ENCODE results near the gene IFNA13.
"Not testable (repeated sequence)": the region's sequence is repeated elsewhere in the genome, so short reads cannot be mapped to it uniquely, and the experiment has no call there.

IFNA13 gene

GRCh38 chr9:21398955-21399489 is 31.2 kb upstream of the IFNA13 start:
- Histone ChIP-seq H3K9me3 (ENCODE audit: control insufficient read depth in 2 of 2, low read length in 2 of 2) (no peaks in the 10 kb centered on the region), H3K4me3 (ENCODE audit: low read length in 2 of 2) (no peak overlapping the region), H3K27me3 (ENCODE audit: control insufficient read depth in 1 of 2, insufficient read depth in 2 of 2, low read length in 2 of 2) (peaks cover 20 to 32% of the 10 kb centered on the region in 2 donors), H3K9ac (ENCODE audit: low read length in 2 of 2) (no peak overlapping the region), H3K27ac (ENCODE audit: low read length) (no peak overlapping the region), H3K36me3 (ENCODE audit: control insufficient read depth in 2 of 2, insufficient read depth in 2 of 2, low read length in 2 of 2) (no peaks in the 10 kb centered on the region), H3K4me1 (ENCODE audit: control insufficient read depth, insufficient read depth, low read length) (peaks cover 6% of the 10 kb centered on the region)

GRCh38 chr9:21395778-21396717 is 28.2 kb upstream of the IFNA13 start:
- Histone ChIP-seq H3K4me1 (ENCODE audit: control insufficient read depth, insufficient read depth, low read length) (peaks cover 6% of the 10 kb centered on the region), H3K27ac (ENCODE audit: low read length) (no peak overlapping the region), H3K27me3 (ENCODE audit: control insufficient read depth in 1 of 2, insufficient read depth in 2 of 2, low read length in 2 of 2) (peaks cover 10 to 20% of the 10 kb centered on the region in 2 donors), H3K36me3 (ENCODE audit: control insufficient read depth in 2 of 2, insufficient read depth in 2 of 2, low read length in 2 of 2) (no peaks in the 10 kb centered on the region), H3K4me3 (ENCODE audit: low read length in 2 of 2) (peak overlapping the region; percentile 63 to 73), H3K9me3 (ENCODE audit: control insufficient read depth in 2 of 2, low read length in 2 of 2) (no peaks in the 10 kb centered on the region), H3K9ac (ENCODE audit: low read length in 2 of 2) (peak overlapping the region in 1 of 2 donors; percentile 31)

GRCh38 chr9:21392270-21392669 is 24.4 kb upstream of the IFNA13 start:
- peaks cover 6% of the 10 kb centered on the region for H3K4me1 ChIP-seq (ENCODE audit: control insufficient read depth, insufficient read depth, low read length)
- no peak overlapping the region for H3K27ac ChIP-seq (ENCODE audit: low read length)
- no peak overlapping the region for H3K4me3 ChIP-seq (ENCODE audit: low read length in 2 of 2)
- H3K9ac ChIP-seq (ENCODE audit: low read length in 2 of 2): no peak overlapping the region
- no peaks in the 10 kb centered on the region for H3K36me3 ChIP-seq (ENCODE audit: control insufficient read depth in 2 of 2, insufficient read depth in 2 of 2, low read length in 2 of 2)
- no peaks in the 10 kb centered on the region for H3K9me3 ChIP-seq (ENCODE audit: control insufficient read depth in 2 of 2, low read length in 2 of 2)
- peaks cover 6 to 19% of the 10 kb centered on the region in 2 donors for H3K27me3 ChIP-seq (ENCODE audit: control insufficient read depth in 1 of 2, insufficient read depth in 2 of 2, low read length in 2 of 2)

- H3K4me3 ChIP-seq (ENCODE audit: low read length in 2 of 2): no peak within 1 kb of the TSS
- H3K36me3 ChIP-seq (ENCODE audit: control insufficient read depth in 2 of 2, insufficient read depth in 2 of 2, low read length in 2 of 2): no peaks in the 10 kb centered on the region
- H3K9ac ChIP-seq (ENCODE audit: low read length in 2 of 2): no peak within 1 kb of the TSS
- H3K27ac ChIP-seq (ENCODE audit: low read length): no peak within 1 kb of the TSS
- no peaks in the 10 kb centered on the region for H3K4me1 ChIP-seq (ENCODE audit: control insufficient read depth, insufficient read depth, low read length)
- no peaks in the 10 kb centered on the region for H3K9me3 ChIP-seq (ENCODE audit: control insufficient read depth in 2 of 2, low read length in 2 of 2)
- H3K27me3 ChIP-seq (ENCODE audit: control insufficient read depth in 1 of 2, insufficient read depth in 2 of 2, low read length in 2 of 2): peaks cover 3 to 4% of the 10 kb centered on the region in 2 donors
These were observed 17.3 kb upstream of the IFNA13 start, which contains the start of gene IFNA2 for GRCh38 chr9:21385131-21385670. Gene IFNA2 (minus strand): TSS chr9:21385398. CDS start chr9:21385329, 69 bp downstream.

- Histone ChIP-seq H3K36me3 (ENCODE audit: control insufficient read depth in 2 of 2, insufficient read depth in 2 of 2, low read length in 2 of 2) (no peaks in the 10 kb centered on the region), H3K4me3 (ENCODE audit: low read length in 2 of 2) (no peak overlapping the region), H3K9ac (ENCODE audit: low read length in 2 of 2) (no peak overlapping the region), H3K27me3 (ENCODE audit: control insufficient read depth in 1 of 2, insufficient read depth in 2 of 2, low read length in 2 of 2) (peaks cover 3 to 4% of the 10 kb centered on the region in 2 donors), H3K27ac (ENCODE audit: low read length) (no peak overlapping the region), H3K9me3 (ENCODE audit: control insufficient read depth in 2 of 2, low read length in 2 of 2) (no peaks in the 10 kb centered on the region), H3K4me1 (ENCODE audit: control insufficient read depth, insufficient read depth, low read length) (no peaks in the 10 kb centered on the region)
These were observed 15.8 kb upstream of the IFNA13 start for GRCh38 chr9:21383627-21384026.

- Histone ChIP-seq H3K4me3 (ENCODE audit: low read length in 2 of 2) (no peak overlapping the region), H3K9ac (ENCODE audit: low read length in 2 of 2) (no peak overlapping the region)
These were observed 13.8 kb upstream of the IFNA13 start for GRCh38 chr9:21381448-21382339.

GRCh38 chr9:21371467-21371866 is 3.6 kb upstream of the IFNA13 start:
- not testable (repeated sequence) for H3K27me3 ChIP-seq (ENCODE audit: control insufficient read depth in 1 of 2, insufficient read depth in 2 of 2, low read length in 2 of 2); H3K36me3 ChIP-seq (ENCODE audit: control insufficient read depth in 2 of 2, insufficient read depth in 2 of 2, low read length in 2 of 2); H3K4me1 ChIP-seq (ENCODE audit: control insufficient read depth, insufficient read depth, low read length); H3K9me3 ChIP-seq (ENCODE audit: control insufficient read depth in 2 of 2, low read length in 2 of 2); H3K9ac ChIP-seq (ENCODE audit: low read length in 2 of 2); H3K27ac ChIP-seq (ENCODE audit: low read length); H3K4me3 ChIP-seq (ENCODE audit: low read length in 2 of 2)

More at GRCh38 chr9:21381448-21382339, 13.8 kb upstream of the IFNA13 start:
- Histone ChIP-seq H3K27me3 (ENCODE audit: control insufficient read depth in 1 of 2, insufficient read depth in 2 of 2, low read length in 2 of 2) (peaks cover 0 to 4% of the 10 kb centered on the region in 2 donors), H3K4me1 (ENCODE audit: control insufficient read depth, insufficient read depth, low read length) (no peaks in the 10 kb centered on the region), H3K36me3 (ENCODE audit: control insufficient read depth in 2 of 2, insufficient read depth in 2 of 2, low read length in 2 of 2) (no peaks in the 10 kb centered on the region), H3K27ac (ENCODE audit: low read length) (no peak overlapping the region), H3K9me3 (ENCODE audit: control insufficient read depth in 2 of 2, low read length in 2 of 2) (no peaks in the 10 kb centered on the region)

GRCh38 chr9:21367169-21367568 is 688 bp downstream of the IFNA13 start:
- H3K4me1 ChIP-seq (ENCODE audit: control insufficient read depth, insufficient read depth, low read length); H3K36me3 ChIP-seq (ENCODE audit: control insufficient read depth in 2 of 2, insufficient read depth in 2 of 2, low read length in 2 of 2): not testable (repeated sequence)

GRCh38 chr9:21362287-21362686 is 5.6 kb downstream of the IFNA13 start:
- Histone ChIP-seq H3K9me3 (ENCODE audit: control insufficient read depth in 2 of 2, low read length in 2 of 2) (no peaks in the 10 kb centered on the region), H3K9ac (ENCODE audit: low read length in 2 of 2) (no peak overlapping the region), H3K4me3 (ENCODE audit: low read length in 2 of 2) (no peak overlapping the region), H3K36me3 (ENCODE audit: control insufficient read depth in 2 of 2, insufficient read depth in 2 of 2, low read length in 2 of 2) (no peaks in the 10 kb centered on the region), H3K4me1 (ENCODE audit: control insufficient read depth, insufficient read depth, low read length) (no peaks in the 10 kb centered on the region), H3K27me3 (ENCODE audit: control insufficient read depth in 1 of 2, insufficient read depth in 2 of 2, low read length in 2 of 2) (no peaks in the 10 kb centered on the region), H3K27ac (ENCODE audit: low read length) (no peak overlapping the region)

More at GRCh38 chr9:21367169-21367568, 688 bp downstream of the IFNA13 start:
- not testable (repeated sequence) for H3K9me3 ChIP-seq (ENCODE audit: control insufficient read depth in 2 of 2, low read length in 2 of 2); H3K4me3 ChIP-seq (ENCODE audit: low read length in 2 of 2); H3K9ac ChIP-seq (ENCODE audit: low read length in 2 of 2); H3K27ac ChIP-seq (ENCODE audit: low read length); H3K27me3 ChIP-seq (ENCODE audit: control insufficient read depth in 1 of 2, insufficient read depth in 2 of 2, low read length in 2 of 2)
